Right lobe of liver (tissue), 4 donors: ENCODE results near the gene ZNF556.

Source experiments
- POLR2A ChIP-seq: fragments of 450-650 bp; IDR thresholded peaks from one replicate; pipeline ENCODE4 v1.6.1; 2017; ENCODE audit warnings: antibody characterized with exemption, mild to moderate bottlenecking
- TF ChIP-seq, protein P1 (sequence below), 4 donors: fragments of 200-600 bp in 3 of 4; fragments of 450-650 bp in 1 of 4; IDR thresholded peaks; one replicate each; pipeline versions ENCODE4 v1.5.1 to v1.8.0; 2016 to 2022; ENCODE audit warnings: antibody characterized with exemption in 4 of 4, mild to moderate bottlenecking in 2 of 4
- donor health status: DM: no; HTN: no; CAD: no.
- donor health status: DM: no; HTN: no; CAD: no.
- donor health status: DM: no; HTN: yes; CAD: no.

GRCh38 chr19:2926341-2927031 is 59.4 kb downstream of the ZNF556 start:
- TF ChIP-seq, protein P1, sequence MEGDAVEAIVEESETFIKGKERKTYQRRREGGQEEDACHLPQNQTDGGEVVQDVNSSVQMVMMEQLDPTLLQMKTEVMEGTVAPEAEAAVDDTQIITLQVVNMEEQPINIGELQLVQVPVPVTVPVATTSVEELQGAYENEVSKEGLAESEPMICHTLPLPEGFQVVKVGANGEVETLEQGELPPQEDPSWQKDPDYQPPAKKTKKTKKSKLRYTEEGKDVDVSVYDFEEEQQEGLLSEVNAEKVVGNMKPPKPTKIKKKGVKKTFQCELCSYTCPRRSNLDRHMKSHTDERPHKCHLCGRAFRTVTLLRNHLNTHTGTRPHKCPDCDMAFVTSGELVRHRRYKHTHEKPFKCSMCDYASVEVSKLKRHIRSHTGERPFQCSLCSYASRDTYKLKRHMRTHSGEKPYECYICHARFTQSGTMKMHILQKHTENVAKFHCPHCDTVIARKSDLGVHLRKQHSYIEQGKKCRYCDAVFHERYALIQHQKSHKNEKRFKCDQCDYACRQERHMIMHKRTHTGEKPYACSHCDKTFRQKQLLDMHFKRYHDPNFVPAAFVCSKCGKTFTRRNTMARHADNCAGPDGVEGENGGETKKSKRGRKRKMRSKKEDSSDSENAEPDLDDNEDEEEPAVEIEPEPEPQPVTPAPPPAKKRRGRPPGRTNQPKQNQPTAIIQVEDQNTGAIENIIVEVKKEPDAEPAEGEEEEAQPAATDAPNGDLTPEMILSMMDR (IDR thresholded peaks at IDR 0.05): no peak
- TF ChIP-seq POLR2A: no peak
